Mucosa of rectum (tissue), 2 donors: ENCODE results near the gene SLC8A1.

Source experiments
- H3K27ac ChIP-seq, 2 donors: one replicate each; pipeline ENCODE4 v1.7.0; 2013; ENCODE audit warnings: inconsistent platforms in 2 of 2, low read depth in 2 of 2, low read length in 2 of 2
- H3K27me3 ChIP-seq, 2 donors: one replicate each; pipeline ENCODE4 v1.7.0; 2013; ENCODE audit warnings: low read length in 2 of 2; ENCODE audit not compliant: control insufficient read depth in 2 of 2, insufficient read depth in 2 of 2
- H3K36me3 ChIP-seq, 2 donors: one replicate each; pipeline ENCODE4 v1.7.0; 2013; ENCODE audit warnings: low read length in 2 of 2; ENCODE audit not compliant: control insufficient read depth in 2 of 2, insufficient read depth in 2 of 2
- H3K4me1 ChIP-seq, 2 donors: one replicate each; pipeline ENCODE4 v1.7.0; 2013; ENCODE audit warnings: low read length in 2 of 2, mild to moderate bottlenecking in 1 of 2; ENCODE audit not compliant: control insufficient read depth in 2 of 2, insufficient read depth in 2 of 2
- H3K4me3 ChIP-seq, 2 donors: one replicate each; pipeline ENCODE4 v1.7.0; 2013; ENCODE audit warnings: low read length in 2 of 2
- H3K9ac ChIP-seq, 2 donors: one replicate each; pipeline ENCODE4 v1.7.0; 2013; ENCODE audit warnings: low read length in 2 of 2, low read depth in 1 of 2, mild to moderate bottlenecking in 1 of 2
- H3K9me3 ChIP-seq, 2 donors: one replicate each; pipeline ENCODE4 v1.7.0; 2013; ENCODE audit warnings: low read length in 2 of 2; ENCODE audit not compliant: control insufficient read depth in 2 of 2
- donor health status: healthy.
- donor health status: Normal muscosa, but diverticular disease.

The SLC8A1 gene

GRCh38 chr2:40179801-40180200 lies 272.1 kb downstream of the SLC8A1 start:
- no peaks in the 10 kb centered on the region for H3K9me3 ChIP-seq
- H3K9ac ChIP-seq: no peak overlapping the region
- no peaks in the 10 kb centered on the region for H3K36me3 ChIP-seq
- no peak overlapping the region for H3K27ac ChIP-seq
- no peaks in the 10 kb centered on the region for H3K4me1 ChIP-seq
- no peaks in the 10 kb centered on the region for H3K27me3 ChIP-seq
- no peak overlapping the region for H3K4me3 ChIP-seq

DNA sequence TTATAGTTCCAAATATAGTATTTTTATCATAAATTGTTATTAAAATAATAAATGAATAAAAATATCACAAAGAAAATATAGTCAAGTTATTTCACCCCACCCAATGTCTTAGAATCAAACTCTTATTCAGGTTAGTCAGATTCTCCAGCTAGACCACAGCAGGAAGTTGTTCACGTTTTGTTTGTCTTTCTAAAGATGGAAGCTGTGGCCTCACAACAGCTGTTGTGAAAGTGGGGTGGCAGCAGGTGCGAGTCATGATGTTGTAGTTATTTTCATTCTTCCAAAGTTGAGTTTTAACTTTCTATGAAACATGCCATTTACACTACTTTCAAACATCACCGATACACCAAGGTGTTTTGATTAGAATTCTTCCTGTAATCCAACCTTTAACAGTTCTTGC lies 272.9 kb downstream of the SLC8A1 start:
- H3K27me3 ChIP-seq: no peaks in the 10 kb centered on the region
- H3K27ac ChIP-seq: no peak overlapping the region
- H3K36me3 ChIP-seq: no peaks in the 10 kb centered on the region
- no peaks in the 10 kb centered on the region for H3K4me1 ChIP-seq
- no peak overlapping the region for H3K4me3 ChIP-seq
- no peaks in the 10 kb centered on the region for H3K9me3 ChIP-seq
- no peak overlapping the region for H3K9ac ChIP-seq

DNA sequence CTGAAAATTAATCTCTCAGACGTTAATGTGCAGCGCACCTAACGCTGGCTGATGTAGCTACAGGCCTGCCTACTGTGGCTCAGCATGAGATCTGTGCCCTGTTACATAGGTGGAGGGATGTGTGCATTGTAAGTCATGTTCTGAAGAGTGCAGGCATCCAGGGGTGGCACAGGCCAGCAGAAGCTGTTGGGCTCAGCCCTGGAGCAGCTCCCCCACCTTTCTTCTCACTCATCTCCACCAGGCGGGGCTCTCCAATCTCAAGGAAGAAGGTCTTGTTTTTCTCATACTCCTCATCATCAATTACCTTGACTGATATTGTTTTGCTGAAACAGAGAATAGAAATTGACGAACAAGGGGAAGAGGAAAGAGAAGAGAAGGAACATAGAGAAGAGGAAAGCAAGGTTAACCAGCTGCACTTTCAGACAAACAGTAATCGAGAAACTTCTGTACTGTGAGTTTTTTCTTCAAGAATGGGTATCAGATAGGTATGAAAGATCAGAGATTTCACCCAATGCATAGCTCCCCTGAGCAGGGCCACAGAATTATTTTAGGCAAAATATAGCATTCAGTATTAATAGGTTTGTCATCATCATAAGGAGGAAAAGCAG lies 273.6 kb downstream of the SLC8A1 start:
- Histone ChIP-seq H3K9me3 (no peaks in the 10 kb centered on the region), H3K4me3 (no peak overlapping the region), H3K27me3 (no peaks in the 10 kb centered on the region), H3K27ac (no peak overlapping the region), H3K36me3 (no peaks in the 10 kb centered on the region), H3K4me1 (no peaks in the 10 kb centered on the region), H3K9ac (no peak overlapping the region)

DNA sequence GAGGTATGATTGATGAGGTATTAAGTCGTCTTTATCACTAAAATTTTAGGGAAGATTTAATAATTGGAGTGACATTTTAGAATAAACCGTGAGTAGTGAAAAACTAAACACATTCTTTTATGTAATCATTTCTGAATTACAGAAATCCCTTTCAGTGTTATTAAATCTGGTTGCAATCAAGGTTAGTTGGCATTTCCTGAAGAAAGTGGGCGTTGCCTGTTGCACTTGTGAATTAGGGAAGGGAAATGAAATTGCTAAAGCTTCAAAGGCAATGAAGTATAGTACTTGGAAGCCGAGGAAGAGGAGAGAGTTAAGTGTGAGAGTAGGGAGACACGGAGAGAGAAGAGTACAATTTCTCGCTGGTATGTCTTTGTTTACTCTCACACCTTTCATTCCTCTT lies 274.5 kb downstream of the SLC8A1 start:
- H3K27ac ChIP-seq: no peak overlapping the region
- no peak overlapping the region for H3K9ac ChIP-seq
- no peaks in the 10 kb centered on the region for H3K27me3 ChIP-seq
- H3K4me3 ChIP-seq: no peak overlapping the region
- H3K36me3 ChIP-seq: no peaks in the 10 kb centered on the region
- H3K4me1 ChIP-seq: no peaks in the 10 kb centered on the region
- no peaks in the 10 kb centered on the region for H3K9me3 ChIP-seq

DNA sequence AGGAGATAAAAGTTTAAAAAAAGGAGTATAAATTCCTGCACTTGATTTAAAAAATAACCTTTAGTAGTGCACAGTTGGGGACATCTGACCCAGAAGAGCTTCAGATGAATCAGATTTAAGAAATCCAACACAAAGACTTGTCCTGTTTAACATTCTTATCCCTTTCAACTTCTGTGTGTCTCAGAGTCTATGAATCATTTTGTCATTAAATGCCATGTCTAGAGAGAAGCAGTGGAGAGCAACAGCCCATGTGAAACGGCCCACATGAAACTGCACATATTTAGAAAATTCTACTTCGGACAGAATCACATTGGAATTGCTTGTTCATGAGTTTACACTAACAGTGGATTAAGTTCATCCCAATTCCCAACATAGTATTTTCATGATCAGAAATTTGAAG lies 278.6 kb downstream of the SLC8A1 start:
- Histone ChIP-seq H3K9ac (no peak overlapping the region), H3K27me3 (no peaks in the 10 kb centered on the region), H3K4me1 (peaks cover 4 to 5% of the 10 kb centered on the region in 2 donors), H3K27ac (no peak overlapping the region), H3K36me3 (no peaks in the 10 kb centered on the region), H3K9me3 (no peaks in the 10 kb centered on the region), H3K4me3 (no peak overlapping the region)

DNA sequence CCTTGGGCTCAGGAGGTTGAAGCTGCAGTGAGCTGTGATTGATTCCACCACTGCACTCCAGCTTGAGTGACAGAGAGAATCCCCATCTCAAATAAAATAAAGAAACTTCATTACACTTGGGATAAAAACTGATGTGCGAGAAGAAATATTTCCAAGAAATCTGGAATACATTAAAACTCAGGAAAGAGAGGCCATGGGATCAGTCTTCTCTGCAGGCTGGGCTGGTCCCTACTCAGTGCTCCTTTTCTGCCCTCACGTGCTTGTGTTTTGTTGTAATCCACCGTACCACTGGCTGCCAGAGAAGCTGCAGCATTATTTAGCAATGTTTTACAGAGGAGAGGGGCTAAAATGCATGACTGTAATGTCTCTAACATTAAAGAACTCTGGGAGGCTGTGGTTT lies 282.0 kb downstream of the SLC8A1 start:
- H3K27ac ChIP-seq: no peak overlapping the region
- no peaks in the 10 kb centered on the region for H3K9me3 ChIP-seq
- no peaks in the 10 kb centered on the region for H3K36me3 ChIP-seq
- H3K4me1 ChIP-seq: peaks cover 4 to 11% of the 10 kb centered on the region in 2 donors
- no peak overlapping the region for H3K4me3 ChIP-seq
- H3K9ac ChIP-seq: no peak overlapping the region
- H3K27me3 ChIP-seq: no peaks in the 10 kb centered on the region

- Histone ChIP-seq H3K4me1 (peaks cover 4 to 11% of the 10 kb centered on the region in 2 donors), H3K27me3 (no peaks in the 10 kb centered on the region), H3K27ac (no peak overlapping the region), H3K4me3 (no peak overlapping the region), H3K9me3 (no peaks in the 10 kb centered on the region), H3K9ac (no peak overlapping the region), H3K36me3 (no peaks in the 10 kb centered on the region)
Observed at GRCh38 chr2:40169430-40169829, 282.5 kb downstream of the SLC8A1 start.

DNA sequence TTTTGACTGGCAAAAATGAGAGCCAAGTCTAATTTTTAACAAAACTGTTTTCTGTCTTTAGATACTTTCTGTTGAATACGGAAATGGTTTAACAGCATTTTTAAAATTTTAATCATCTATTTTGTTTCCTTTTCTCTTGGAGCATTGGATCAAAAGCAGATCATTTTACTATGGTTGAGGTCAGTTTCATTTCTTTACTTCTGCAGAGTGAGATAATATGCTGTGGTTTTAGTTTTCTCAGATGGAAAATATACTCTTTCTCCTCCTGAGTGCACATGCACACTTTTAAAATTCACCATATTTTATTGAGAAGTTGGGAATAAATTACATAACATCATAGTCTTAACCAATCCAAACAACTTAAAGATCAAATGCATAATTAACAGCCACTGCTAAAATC lies 283.3 kb downstream of the SLC8A1 start:
- Histone ChIP-seq H3K9ac (no peak overlapping the region), H3K36me3 (no peaks in the 10 kb centered on the region), H3K9me3 (no peaks in the 10 kb centered on the region), H3K27me3 (no peaks in the 10 kb centered on the region), H3K27ac (no peak overlapping the region), H3K4me3 (no peak overlapping the region), H3K4me1 (peaks cover 4 to 11% of the 10 kb centered on the region in 2 donors)

DNA sequence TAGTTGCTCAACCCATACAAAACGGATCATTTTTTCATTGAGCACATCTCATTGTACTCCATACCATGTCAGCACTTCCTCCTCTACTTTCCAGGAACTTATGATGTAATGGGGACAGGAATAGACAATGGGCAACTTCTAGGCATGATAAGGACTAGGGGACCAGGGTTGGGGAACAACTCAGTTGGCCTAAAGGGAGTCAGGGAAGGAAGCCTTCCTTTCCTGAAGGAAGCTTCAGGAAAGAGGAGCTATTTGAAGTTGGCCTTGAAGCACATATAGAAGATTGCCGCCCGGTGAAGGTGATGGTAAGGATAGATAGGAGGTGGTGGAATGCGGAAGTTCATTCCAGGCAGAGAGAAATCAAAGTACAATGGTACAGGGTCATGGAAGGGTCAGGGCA lies 283.9 kb downstream of the SLC8A1 start:
- Histone ChIP-seq H3K36me3 (no peaks in the 10 kb centered on the region), H3K9ac (no peak overlapping the region), H3K9me3 (no peaks in the 10 kb centered on the region), H3K27me3 (no peaks in the 10 kb centered on the region), H3K4me1 (peaks cover 4 to 11% of the 10 kb centered on the region in 2 donors), H3K27ac (no peak overlapping the region), H3K4me3 (no peak overlapping the region)

DNA sequence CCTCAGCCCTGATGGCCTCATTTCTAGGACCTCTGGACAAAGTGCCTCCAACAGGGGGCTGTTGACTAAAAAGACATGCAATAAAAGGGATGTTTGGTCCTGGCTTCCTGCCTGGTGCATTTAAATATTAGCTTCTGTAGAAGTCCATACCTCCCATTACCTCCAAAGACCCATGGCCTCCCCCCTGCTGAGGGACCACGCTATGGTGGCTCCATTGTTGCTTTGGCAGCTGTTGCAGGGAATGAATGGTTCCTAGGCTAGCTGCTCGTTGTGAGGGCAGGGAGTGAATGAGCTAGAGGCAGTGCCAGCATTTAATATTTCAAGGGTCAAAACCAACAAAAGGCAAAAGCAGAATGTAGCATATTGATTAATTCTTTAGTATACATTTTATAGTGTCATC lies 285.9 kb downstream of the SLC8A1 start:
- H3K36me3 ChIP-seq: no peaks in the 10 kb centered on the region
- H3K27ac ChIP-seq: no peak overlapping the region
- H3K4me1 ChIP-seq: peaks cover 4 to 11% of the 10 kb centered on the region in 2 donors
- no peak overlapping the region for H3K4me3 ChIP-seq
- no peak overlapping the region for H3K9ac ChIP-seq
- H3K9me3 ChIP-seq: no peaks in the 10 kb centered on the region
- no peaks in the 10 kb centered on the region for H3K27me3 ChIP-seq

DNA sequence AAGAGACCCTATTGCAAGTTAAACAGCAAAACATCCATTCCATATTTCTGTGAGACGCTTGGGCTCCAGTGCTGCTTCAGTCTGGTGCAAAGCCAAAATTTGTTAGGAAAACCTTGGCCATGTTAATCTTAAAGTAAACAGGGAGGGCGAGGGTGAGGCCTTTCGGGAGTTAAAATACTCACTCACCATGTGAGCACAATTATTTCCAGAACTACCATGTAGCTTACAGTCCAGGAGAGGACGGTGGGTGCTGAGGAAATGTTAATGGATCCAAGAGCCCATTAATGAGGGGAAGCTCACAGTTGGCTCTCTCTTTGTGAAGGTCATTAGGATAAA lies 286.4 kb downstream of the SLC8A1 start:
- Histone ChIP-seq H3K27me3 (no peaks in the 10 kb centered on the region), H3K27ac (no peak overlapping the region), H3K9me3 (no peaks in the 10 kb centered on the region), H3K9ac (no peak overlapping the region), H3K36me3 (no peaks in the 10 kb centered on the region), H3K4me1 (peaks cover 4 to 11% of the 10 kb centered on the region in 2 donors), H3K4me3 (no peak overlapping the region)
